Mesendoderm (in vitro differentiated cells): ENCODE data around the gene BACE2.

ENCODE experiments used
- DNase-seq: peaks from one replicate; pipeline ENCODE4 v3.0.0; 2013
- H2AK5ac ChIP-seq: 2 replicates; pipeline ENCODE4 v1.6.1; 2013; ENCODE audit warnings: low read length, inconsistent platforms
- H2BK120ac ChIP-seq: 2 replicates; pipeline ENCODE4 v1.6.1; 2013; ENCODE audit warnings: low read depth, mild to moderate bottlenecking, low read length, moderate library complexity, mixed read lengths
- H2BK15ac ChIP-seq: replicated peaks from 2 replicates; pipeline ENCODE4 v1.6.1; 2013; ENCODE audit warnings: low read depth, mild to moderate bottlenecking, moderate library complexity
- H2BK5ac ChIP-seq: 2 replicates; pipeline ENCODE4 v1.6.1; 2013; ENCODE audit warnings: low read length, inconsistent platforms
- H3K18ac ChIP-seq: 2 replicates; pipeline ENCODE4 v1.6.1; 2013; ENCODE audit warnings: mild to moderate bottlenecking, low read length, mixed read lengths
- H3K23ac ChIP-seq: one replicate; pipeline ENCODE4 v1.6.1; 2013; ENCODE audit warnings: low read length
- H3K27ac ChIP-seq: 2 replicates; pipeline ENCODE4 v1.5.1; 2013; ENCODE audit warnings: low read depth, mild to moderate bottlenecking, inconsistent platforms, low read length, moderate library complexity
- H3K27me3 ChIP-seq: 2 replicates; pipeline ENCODE4 v1.6.1; 2013; ENCODE audit warnings: low read length, control low read depth, mild to moderate bottlenecking, inconsistent platforms; ENCODE audit not compliant: insufficient read depth, poor library complexity
- H3K36me3 ChIP-seq: 2 replicates; pipeline ENCODE4 v1.6.1; 2013; ENCODE audit warnings: low read length, inconsistent platforms; ENCODE audit not compliant: control insufficient read depth, insufficient read depth
- H3K4ac ChIP-seq: one replicate; pipeline ENCODE4 v1.6.1; 2013; ENCODE audit warnings: low read depth, mild to moderate bottlenecking, low read length, moderate library complexity
- H3K4me1 ChIP-seq: 2 replicates; pipeline ENCODE4 v1.6.1; 2013; ENCODE audit warnings: low read depth, low read length, inconsistent platforms; ENCODE audit not compliant: control insufficient read depth
- H3K4me2 ChIP-seq: 2 replicates; pipeline ENCODE4 v1.6.1; 2013; ENCODE audit warnings: low read length
- H3K4me3 ChIP-seq: 2 replicates; pipeline ENCODE4 v1.5.1; 2013; ENCODE audit warnings: mild to moderate bottlenecking, low read length
- H3K56ac ChIP-seq: one replicate; pipeline ENCODE4 v1.6.1; 2013; ENCODE audit warnings: low read length
- H3K79me1 ChIP-seq: 2 replicates; pipeline ENCODE4 v1.6.1; 2013; ENCODE audit warnings: low read length, inconsistent platforms
- H3K79me2 ChIP-seq: 2 replicates; pipeline ENCODE4 v1.6.1; 2013; ENCODE audit warnings: mild to moderate bottlenecking, low read length; ENCODE audit not compliant: control insufficient read depth, insufficient read depth
- H3K9ac ChIP-seq: 2 replicates; pipeline ENCODE4 v1.6.1; 2013; ENCODE audit warnings: low read length, inconsistent platforms
- H4K5ac ChIP-seq: one replicate; pipeline ENCODE4 v1.6.1; 2013; ENCODE audit warnings: low read length
- H4K8ac ChIP-seq: one replicate; pipeline ENCODE4 v1.6.1; 2013; ENCODE audit warnings: low read depth, mild to moderate bottlenecking, control low read depth, low read length, moderate library complexity
- WGBS: extraction: QIAGEN DNeasy Blood & Tissue Kit; methylation state at CpG from one replicate; pipeline ENCODE4 v1.1.7; 2013; ENCODE audit warnings: low lambda C conversion rate, missing lambda C conversion rate; ENCODE audit not compliant: insufficient coverage; ENCODE audit errors: extremely low coverage; 5-methylcytosine and 5-hydroxymethylcytosine counted together

Gene BACE2

GRCh38 chr21:41277196-41277595, 109.2 kb downstream of the BACE2 start:
- Histone ChIP-seq H3K18ac (no peak overlapping the region), H3K9ac (no peak overlapping the region), H2BK120ac (no peak overlapping the region), H3K36me3 (no peaks in the 10 kb centered on the region), H3K4me2 (no peak overlapping the region), H2BK5ac (no peak overlapping the region), H3K27ac (no peak overlapping the region), H3K27me3 (no peaks in the 10 kb centered on the region), H4K5ac (no peak overlapping the region), H3K4me3 (no peak overlapping the region), H3K79me2 (no peaks in the 10 kb centered on the region), H3K56ac (no peak overlapping the region), H3K79me1 (no peaks in the 10 kb centered on the region), H3K4me1 (no peaks in the 10 kb centered on the region), H4K8ac (no peak overlapping the region), H3K4ac (no peak overlapping the region), H3K23ac (no peak overlapping the region), H2AK5ac (no peak overlapping the region), H2BK15ac (no peak overlapping the region)
- no peak for DNase-seq
- no CpG with 5 or more reads among the region's 12 CpGs for WGBS

- Histone ChIP-seq H3K56ac (no peak overlapping the region), H2BK5ac (no peak overlapping the region), H3K79me1 (no peaks in the 10 kb centered on the region), H2BK15ac (no peak overlapping the region), H3K23ac (no peak overlapping the region), H4K8ac (no peak overlapping the region), H2BK120ac (no peak overlapping the region), H4K5ac (no peak overlapping the region), H3K4me3 (no peak overlapping the region), H3K4me2 (no peak overlapping the region), H3K79me2 (no peaks in the 10 kb centered on the region), H3K36me3 (no peaks in the 10 kb centered on the region), H3K27ac (no peak overlapping the region), H3K9ac (no peak overlapping the region), H2AK5ac (no peak overlapping the region), H3K27me3 (no peaks in the 10 kb centered on the region), H3K18ac (no peak overlapping the region), H3K4me1 (no peaks in the 10 kb centered on the region), H3K4ac (no peak overlapping the region)
- no CpG with 5 or more reads among the region's 4 CpGs for WGBS
- no peak for DNase-seq
These were observed 109.9 kb downstream of the BACE2 start for GRCh38 chr21:41277846-41278245.

GRCh38 chr21:41280115-41280919, 112.4 kb downstream of the BACE2 start:
- H3K9ac ChIP-seq, result no peak overlapping the region

GRCh38 chr21:41282412-41282811, 114.5 kb downstream of the BACE2 start:
- Histone ChIP-seq H3K4ac (no peak overlapping the region), H4K5ac (no peak overlapping the region), H3K56ac (no peak overlapping the region), H2BK15ac (no peak overlapping the region), H2BK120ac (no peak overlapping the region), H3K9ac (no peak overlapping the region), H2BK5ac (no peak overlapping the region), H3K27ac (no peak overlapping the region), H3K79me1 (no peaks in the 10 kb centered on the region), H4K8ac (no peak overlapping the region), H3K4me1 (no peaks in the 10 kb centered on the region), H3K27me3 (no peaks in the 10 kb centered on the region), H3K4me3 (no peak overlapping the region), H3K79me2 (no peaks in the 10 kb centered on the region), H3K18ac (no peak overlapping the region), H3K23ac (no peak overlapping the region), H2AK5ac (no peak overlapping the region), H3K36me3 (no peaks in the 10 kb centered on the region), H3K4me2 (no peak overlapping the region)
- no CpG with 5 or more reads among the region's 3 CpGs for WGBS
- DNase-seq, result no peak

More at GRCh38 chr21:41280115-41280919, 112.4 kb downstream of the BACE2 start:
- Histone ChIP-seq H4K5ac (no peak overlapping the region), H2AK5ac (no peak overlapping the region), H2BK5ac (no peak overlapping the region), H2BK120ac (no peak overlapping the region), H3K79me1 (no peaks in the 10 kb centered on the region), H2BK15ac (no peak overlapping the region), H3K56ac (no peak overlapping the region), H3K36me3 (no peaks in the 10 kb centered on the region), H3K4me1 (no peaks in the 10 kb centered on the region), H3K27ac (no peak overlapping the region), H4K8ac (no peak overlapping the region), H3K4me3 (no peak overlapping the region), H3K79me2 (no peaks in the 10 kb centered on the region), H3K23ac (no peak overlapping the region), H3K27me3 (no peaks in the 10 kb centered on the region), H3K4me2 (no peak overlapping the region), H3K18ac (no peak overlapping the region), H3K4ac (no peak overlapping the region)
- whole genome bisulfite sequencing, result no CpG with 5 or more reads among the region's 18 CpGs
- DNase-seq, result no peak

- no peak overlapping the region for H3K9ac ChIP-seq
- H3K4me3 ChIP-seq, result no peak overlapping the region
- no peak overlapping the region for H3K23ac ChIP-seq
- no CpG with 5 or more reads among the region's 8 CpGs for WGBS
- no peak overlapping the region for H4K8ac ChIP-seq
- no peaks in the 10 kb centered on the region for H3K27me3 ChIP-seq
- no peak overlapping the region for H4K5ac ChIP-seq
- no peaks in the 10 kb centered on the region for H3K79me1 ChIP-seq
- no peaks in the 10 kb centered on the region for H3K36me3 ChIP-seq
- H2BK5ac ChIP-seq, result no peak overlapping the region
- no peak overlapping the region for H3K4ac ChIP-seq
- H3K4me2 ChIP-seq, result no peak overlapping the region
- H3K79me2 ChIP-seq, result no peaks in the 10 kb centered on the region
- no peaks in the 10 kb centered on the region for H3K4me1 ChIP-seq
- no peak overlapping the region for H3K27ac ChIP-seq
- no peak overlapping the region for H3K56ac ChIP-seq
- DNase-seq, result peak; percentile 79
- H3K18ac ChIP-seq, result no peak overlapping the region
- H2AK5ac ChIP-seq, result no peak overlapping the region
- no peak overlapping the region for H2BK120ac ChIP-seq
- H2BK15ac ChIP-seq, result no peak overlapping the region
These were observed 115.4 kb downstream of the BACE2 start for GRCh38 chr21:41283211-41283818.
